CD4-positive, alpha-beta T cell treated with Interleukin-17A for 4 hours (primary cell): ENCODE measurements around the gene MAN1A1.

Experiments used
- DNase-seq: peaks from one replicate; pipeline ENCODE4 v3.0.0-alpha.2; 2020; ENCODE audit warnings: mixed read lengths

MAN1A1 gene

GRCh38 chr6:119324718-119325117 is 24.8 kb downstream of the MAN1A1 start:
- DNase-seq = no peak

- no peak for DNase-seq
These were observed 25.6 kb downstream of the MAN1A1 start for GRCh38 chr6:119323931-119324330.

GRCh38 chr6:119323478-119323877 is 26.1 kb downstream of the MAN1A1 start:
- no peak for DNase-seq

GRCh38 chr6:119322715-119323350 is 26.7 kb downstream of the MAN1A1 start:
- DNase-seq = peak; percentile 48

- no peak for DNase-seq
These were observed 27.5 kb downstream of the MAN1A1 start for GRCh38 chr6:119322034-119322433.

- no peak for DNase-seq
These were observed 29.9 kb downstream of the MAN1A1 start for GRCh38 chr6:119319694-119320093.

GRCh38 chr6:119318730-119319129 is 30.8 kb downstream of the MAN1A1 start:
- no peak for DNase-seq

DNA sequence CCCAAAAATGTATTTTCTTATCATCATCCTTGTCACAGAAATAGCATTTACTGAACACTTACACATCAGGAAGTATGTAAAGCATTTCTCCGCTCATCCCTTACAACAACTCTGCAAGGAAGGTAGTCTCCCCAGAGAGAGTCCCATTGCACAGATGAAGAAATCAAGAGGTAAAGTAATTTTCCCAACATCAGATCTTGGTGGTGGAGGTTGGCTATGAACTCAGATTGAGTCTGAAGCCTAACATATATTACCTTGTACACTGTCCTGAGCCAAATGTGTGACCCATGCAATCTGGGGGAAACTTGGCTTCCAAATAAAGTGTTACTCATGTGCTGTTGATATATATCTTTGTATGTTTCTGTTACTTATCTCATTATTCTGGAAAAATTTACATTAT is 31.4 kb downstream of the MAN1A1 start:
- no peak for DNase-seq

DNA sequence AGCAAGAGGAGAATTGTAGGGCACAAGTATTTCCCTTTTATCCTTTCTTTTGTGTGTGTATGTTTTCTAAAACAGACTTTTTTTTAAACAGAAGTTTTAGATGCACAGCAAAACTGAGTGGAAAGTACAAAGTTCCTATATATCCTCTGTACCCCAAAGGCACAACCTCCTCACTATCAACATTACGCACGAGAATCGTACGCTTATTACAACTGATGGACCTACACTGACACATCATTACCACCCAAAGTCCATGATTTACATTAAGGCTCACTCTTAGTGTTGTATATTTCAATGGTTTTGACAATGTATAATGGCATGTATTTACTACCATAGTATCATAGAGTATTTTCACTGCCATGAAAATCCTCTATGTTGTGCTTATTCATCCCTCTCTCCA is 32.6 kb downstream of the MAN1A1 start:
- DNase-seq = no peak

- DNase-seq = no peak
These were observed 34.7 kb downstream of the MAN1A1 start for GRCh38 chr6:119314885-119315272.

GRCh38 chr6:119313937-119314884 is 35.4 kb downstream of the MAN1A1 start:
- DNase-seq = peak; percentile 15

- DNase-seq = no peak
These were observed 36.7 kb downstream of the MAN1A1 start for GRCh38 chr6:119312875-119313338.

DNA sequence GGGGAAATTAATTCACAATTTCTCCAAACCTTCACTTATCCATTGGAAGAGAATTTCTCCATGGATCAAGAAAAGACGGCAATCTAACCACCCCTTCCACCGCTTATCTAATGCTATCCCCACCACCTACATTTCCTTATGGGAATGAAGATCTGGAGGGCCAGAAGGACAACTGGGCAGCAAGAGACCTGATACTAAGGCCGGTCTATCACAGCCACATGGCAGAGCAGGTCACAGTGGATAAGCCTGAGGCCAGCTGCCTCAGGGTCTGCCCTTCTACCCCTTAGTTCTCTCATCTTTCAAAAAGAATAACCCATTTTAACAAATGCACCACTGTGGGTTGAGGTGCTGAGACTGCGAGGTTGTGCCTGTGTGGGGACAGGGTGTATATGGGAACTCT is 37.1 kb downstream of the MAN1A1 start:
- DNase-seq = no peak

GRCh38 chr6:119311514-119312142 is 37.9 kb downstream of the MAN1A1 start:
- no peak for DNase-seq

- no peak for DNase-seq
These were observed 39.0 kb downstream of the MAN1A1 start for GRCh38 chr6:119310486-119311036.

DNA sequence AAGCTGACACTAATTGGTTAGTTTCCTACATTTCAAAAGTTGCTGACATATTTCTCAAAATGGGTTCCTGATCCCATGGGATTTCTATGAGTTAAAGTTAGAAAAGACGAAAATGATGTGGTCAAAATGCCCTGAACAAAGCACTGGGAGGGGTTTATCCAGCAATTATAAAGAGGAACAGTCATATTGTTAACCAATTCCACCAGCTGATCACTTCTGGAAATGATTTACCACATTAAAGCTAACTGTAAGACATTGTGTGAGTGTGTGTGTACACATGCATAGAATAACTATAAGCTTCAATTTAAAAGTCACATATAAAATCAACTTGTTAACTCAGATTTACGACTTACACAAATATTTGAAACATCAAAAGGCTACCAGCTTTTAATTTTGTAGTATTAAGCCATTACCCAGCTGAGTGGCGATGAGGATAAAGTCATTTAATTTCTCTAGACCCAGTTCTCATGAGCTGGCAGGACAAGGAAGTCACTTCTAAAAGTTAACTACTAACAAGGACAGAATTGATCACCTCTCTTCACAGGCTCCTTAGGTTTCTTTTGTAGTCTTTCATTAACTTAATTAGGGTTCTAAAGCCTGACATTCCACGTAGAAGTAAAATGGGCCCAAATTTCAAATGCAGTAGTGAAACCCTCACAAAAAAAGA is 40.4 kb downstream of the MAN1A1 start:
- no peak for DNase-seq

- no peak for DNase-seq
These were observed 41.5 kb downstream of the MAN1A1 start for GRCh38 chr6:119308048-119308570.

DNA sequence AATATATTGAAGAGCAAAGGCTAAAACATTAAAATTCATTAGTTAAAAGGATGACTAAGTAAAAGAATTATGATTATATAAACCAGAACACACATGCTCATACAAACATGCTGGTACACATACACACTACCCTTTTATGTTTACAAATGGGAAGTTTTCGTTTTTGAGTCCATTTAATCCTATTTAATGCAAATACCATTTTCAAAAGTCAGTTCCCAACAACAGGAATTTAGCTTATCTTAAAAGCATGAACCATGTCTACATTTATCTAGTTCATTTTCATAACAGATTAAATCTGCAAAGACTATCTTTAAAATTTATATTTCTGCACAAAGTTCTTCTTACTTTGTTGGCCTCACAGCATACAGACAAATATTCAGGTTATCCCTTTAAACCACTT is 42.5 kb downstream of the MAN1A1 start:
- DNase-seq = no peak

GRCh38 chr6:119306396-119306968 is 43.1 kb downstream of the MAN1A1 start:
- DNase-seq = no peak

DNA sequence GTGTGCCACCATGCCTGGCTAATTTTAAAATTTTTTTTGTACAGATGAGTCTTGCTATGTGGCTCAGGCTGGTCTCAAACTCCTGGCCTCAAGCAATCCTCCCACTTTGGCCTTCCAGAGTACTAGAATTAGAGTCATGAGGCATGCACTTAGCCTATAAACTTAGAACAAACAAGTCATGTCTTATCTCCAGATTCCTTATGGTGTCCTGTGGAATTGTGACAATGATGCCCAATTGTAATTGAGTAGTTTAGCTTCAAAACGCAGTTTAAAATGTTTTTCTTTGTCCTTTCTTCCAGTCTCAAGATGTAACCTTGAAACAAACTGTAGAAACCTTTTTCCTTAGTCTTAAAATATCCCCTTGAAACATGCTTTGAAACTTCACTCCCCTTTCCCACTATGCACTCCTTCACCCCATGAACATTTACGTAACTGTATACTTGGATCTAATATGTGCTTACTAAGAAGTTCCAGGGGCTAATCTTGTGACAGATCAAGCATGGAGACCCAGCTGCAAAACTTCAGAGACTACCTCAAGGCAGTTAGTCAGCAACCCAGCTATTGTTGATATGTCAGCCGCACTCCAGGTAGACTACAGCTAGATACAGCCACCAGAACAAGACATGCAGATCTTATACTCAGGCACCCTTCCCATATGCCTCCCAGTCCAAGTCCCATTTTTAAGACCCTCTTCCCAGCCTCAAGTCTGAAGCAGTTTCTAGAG is 46.2 kb downstream of the MAN1A1 start:
- no peak for DNase-seq

DNA sequence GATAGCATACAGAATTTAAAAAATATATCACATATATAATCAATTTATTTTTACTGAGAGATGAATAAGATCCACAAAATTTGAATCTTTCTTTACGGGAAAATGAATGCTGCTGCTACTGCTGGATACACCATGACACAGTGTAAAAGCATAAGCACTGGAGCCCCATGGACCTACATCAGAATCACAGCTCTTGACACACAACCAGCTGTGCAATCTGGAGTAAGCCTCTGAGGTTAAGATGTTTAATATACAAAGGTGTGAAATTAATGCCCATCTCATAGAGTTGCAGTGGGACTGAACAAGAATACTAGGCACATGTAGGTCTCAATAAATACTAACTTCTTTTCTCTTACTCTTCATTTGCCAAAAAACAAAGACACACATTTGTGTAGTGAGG is 48.1 kb downstream of the MAN1A1 start:
- DNase-seq = no peak
